Natural killer cell treated with Interleukin-12 subunit alpha and Interleukin-12 subunit beta and Interleukin-15 and Interleukin-18, amount 100 ng/mL, for 72 hours (primary cell): ENCODE results near the gene NPTX1. TPM values are rescaled to one million over a fixed set of nuclear protein-coding genes. Genes with fewer than 3 reads are reported as not detected.
"Not testable (repeated sequence)": the region's sequence is repeated elsewhere in the genome, so short reads cannot be mapped to it uniquely, and the experiment has no call there.

ENCODE experiments used
- ATAC-seq, 2 donors: fragments of 150-1000 bp; cut with Tn5 transposase in 1 of 2; sonication (Bioruptor Pico), chemical (Tn5 transposase) in 1 of 2; 2 replicates each; pipeline ENCODE4 v1.10.0; 2021
- DNase-seq: peaks from one replicate; pipeline ENCODE4 v3.0.0; 2022; ENCODE audit warnings: low spot score
- H3K27ac Mint-ChIP-seq, 2 donors: 1 replicate in 1 of 2; 2 replicates in 1 of 2; pipeline ENCODE4 v1.8.0; 2022; ENCODE audit warnings: mixed read lengths in 2 of 2, mild to moderate bottlenecking in 1 of 2, moderate library complexity in 1 of 2
- H3K27me3 Mint-ChIP-seq, 2 donors: 1 replicate in 1 of 2; 2 replicates in 1 of 2; pipeline ENCODE4 v1.8.0; 2022; ENCODE audit warnings: mixed read lengths in 2 of 2
- H3K36me3 Mint-ChIP-seq: one replicate; pipeline ENCODE4 v1.8.0; 2022; ENCODE audit warnings: mixed read lengths
- H3K4me1 Mint-ChIP-seq, 2 donors: 1 replicate in 1 of 2; 2 replicates in 1 of 2; pipeline ENCODE4 v1.8.0; 2022; ENCODE audit warnings: low read depth in 2 of 2, mixed read lengths in 2 of 2, mild to moderate bottlenecking in 1 of 2
- H3K4me3 Mint-ChIP-seq: one replicate; pipeline ENCODE4 v1.8.0; 2022; ENCODE audit warnings: mixed read lengths
- H3K9me3 Mint-ChIP-seq: 2 replicates; pipeline ENCODE4 v1.8.0; 2022; ENCODE audit warnings: mixed read lengths
- total RNA-seq, 2 donors: library from RNA; stranded (reverse); gene quantifications; one replicate each; pipeline ENCODE4 v1.2.3, GENCODE V29; 2022

Gene NPTX1
- total RNA-seq, 2 donors from 2014 or later: 0.38 to 0.92 TPM

DNA sequence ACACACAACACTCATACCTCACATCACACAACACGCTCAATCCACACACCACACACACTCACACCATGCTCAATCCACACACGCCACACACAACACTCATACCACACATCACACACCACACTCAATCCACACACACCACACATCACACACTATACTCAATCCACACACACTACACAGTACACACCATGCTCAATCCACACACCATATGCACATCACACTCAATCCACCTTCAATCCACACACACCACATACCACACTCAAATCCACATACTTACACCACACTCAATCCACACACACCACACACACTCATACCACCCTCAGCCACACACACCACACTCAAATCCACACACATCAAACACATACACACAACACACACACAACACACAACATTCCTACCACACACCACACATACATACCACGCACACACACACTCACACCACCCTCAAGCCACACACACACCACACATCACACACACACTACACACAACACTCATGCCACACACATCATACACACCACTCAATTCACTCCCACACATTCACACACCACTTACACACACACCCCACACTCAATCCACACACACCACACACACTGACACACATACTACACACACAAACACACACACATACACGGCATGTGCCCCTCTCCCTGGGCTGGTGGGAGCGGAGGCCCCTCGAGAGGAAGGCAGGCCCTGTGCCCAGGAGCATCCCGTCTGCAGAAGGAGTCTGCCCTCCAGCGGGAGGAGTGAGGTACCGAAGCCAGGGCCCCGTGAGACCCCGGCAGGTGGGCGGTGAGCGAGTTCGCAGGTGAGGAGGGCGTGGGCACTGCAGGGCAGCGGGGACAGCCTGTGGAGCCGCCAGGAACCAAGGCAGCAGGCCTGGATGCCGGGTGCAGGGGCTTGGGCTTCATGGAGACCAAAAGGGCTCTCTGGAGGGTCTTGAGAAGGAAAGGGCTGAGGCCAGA is 35.1 kb upstream of the NPTX1 start:
- H3K4me1 Mint-ChIP-seq: no peaks in the 10 kb centered on the region
- H3K36me3 Mint-ChIP-seq: no peaks in the 10 kb centered on the region
- H3K9me3 Mint-ChIP-seq: no peaks in the 10 kb centered on the region
- no peak overlapping the region for H3K4me3 Mint-ChIP-seq
- no peak overlapping the region for H3K27ac Mint-ChIP-seq
- peaks cover 0 to 3% of the 10 kb centered on the region in 2 donors for H3K27me3 Mint-ChIP-seq
- DNase-seq (peak; percentile 45), ATAC-seq (no peak)

DNA sequence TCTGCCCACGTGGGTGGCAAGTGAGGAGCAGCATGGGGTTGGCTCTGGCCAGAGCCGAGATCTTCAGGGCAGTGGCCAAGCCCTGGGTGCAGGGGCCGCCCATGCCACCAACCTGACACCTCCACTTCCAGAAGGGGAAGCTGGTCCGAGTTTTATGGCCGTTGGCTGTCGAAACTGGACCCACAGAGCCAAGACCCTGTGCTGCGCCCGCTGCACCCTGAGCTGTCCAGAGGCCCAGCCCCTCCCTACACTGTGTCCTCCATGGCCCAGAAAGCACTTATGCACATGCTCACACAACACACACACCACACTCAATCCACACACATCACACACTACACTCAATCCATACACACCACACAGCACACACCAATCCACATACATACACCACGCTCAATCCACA is 34.4 kb upstream of the NPTX1 start:
- Mint-ChIP-seq H3K4me3 (no peak overlapping the region), H3K9me3 (no peaks in the 10 kb centered on the region)

DNA sequence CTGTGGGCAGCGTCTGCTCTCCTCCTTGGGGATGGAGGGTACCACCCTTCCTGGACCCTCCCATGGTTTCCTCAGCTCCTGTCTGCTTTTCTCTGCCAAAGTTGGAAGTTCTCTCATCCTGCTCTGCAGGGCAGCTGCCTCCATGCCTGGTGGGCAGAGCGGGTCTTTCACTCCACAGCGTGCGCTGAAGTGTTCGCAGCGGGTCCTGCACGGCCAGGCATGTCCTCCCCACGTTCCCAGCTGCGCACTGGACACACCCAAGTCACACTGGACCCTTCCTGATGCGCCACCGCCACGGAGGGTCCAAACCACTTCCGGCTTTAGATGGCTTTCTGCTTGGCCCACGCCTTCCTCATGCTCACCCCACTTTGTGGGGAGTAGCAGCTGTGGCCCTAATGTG is 33.7 kb upstream of the NPTX1 start:
- DNase-seq (peak; percentile 25), ATAC-seq (no peak)
- Mint-ChIP-seq H3K4me3 (no peak overlapping the region), H3K27ac (no peak overlapping the region), H3K4me1 (no peaks in the 10 kb centered on the region), H3K36me3 (no peaks in the 10 kb centered on the region), H3K9me3 (no peaks in the 10 kb centered on the region), H3K27me3 (peaks cover 0 to 3% of the 10 kb centered on the region in 2 donors)

More for the DNA sequence above, 34.4 kb upstream of the NPTX1 start:
- no peaks in the 10 kb centered on the region for H3K4me1 Mint-ChIP-seq
- H3K36me3 Mint-ChIP-seq: no peaks in the 10 kb centered on the region
- ATAC-seq (peak; percentile 21 to 28), DNase-seq (no peak)
- H3K27me3 Mint-ChIP-seq: peaks cover 0 to 3% of the 10 kb centered on the region in 2 donors
- no peak overlapping the region for H3K27ac Mint-ChIP-seq

DNA sequence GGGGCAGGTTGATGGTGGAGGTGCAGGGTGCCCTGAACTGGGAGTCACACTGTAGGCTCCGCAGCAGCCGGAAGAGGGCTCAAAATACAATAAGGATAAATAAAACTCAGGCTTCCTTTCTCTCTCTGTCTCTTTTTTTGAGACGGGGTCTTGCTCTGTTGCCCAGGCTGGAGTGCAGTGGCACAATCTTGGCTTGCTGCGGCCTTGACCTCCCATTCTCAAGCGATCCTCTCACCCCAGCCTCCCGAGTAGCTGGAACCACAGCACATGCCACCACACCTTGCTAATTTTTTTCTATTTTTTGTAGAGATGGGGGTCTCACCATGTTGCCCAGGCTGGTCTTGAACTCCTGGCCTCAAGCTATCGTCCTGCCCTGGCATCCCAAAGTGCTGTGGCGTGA is 32.9 kb upstream of the NPTX1 start:
- no peaks in the 10 kb centered on the region for H3K4me1 Mint-ChIP-seq
- H3K9me3 Mint-ChIP-seq: no peaks in the 10 kb centered on the region
- peak; percentile 22 for DNase-seq
- H3K4me3 Mint-ChIP-seq: no peak overlapping the region
- H3K27me3 Mint-ChIP-seq: peaks cover 0 to 3% of the 10 kb centered on the region in 2 donors
- no peak for ATAC-seq
- H3K27ac Mint-ChIP-seq: no peak overlapping the region
- no peaks in the 10 kb centered on the region for H3K36me3 Mint-ChIP-seq

DNA sequence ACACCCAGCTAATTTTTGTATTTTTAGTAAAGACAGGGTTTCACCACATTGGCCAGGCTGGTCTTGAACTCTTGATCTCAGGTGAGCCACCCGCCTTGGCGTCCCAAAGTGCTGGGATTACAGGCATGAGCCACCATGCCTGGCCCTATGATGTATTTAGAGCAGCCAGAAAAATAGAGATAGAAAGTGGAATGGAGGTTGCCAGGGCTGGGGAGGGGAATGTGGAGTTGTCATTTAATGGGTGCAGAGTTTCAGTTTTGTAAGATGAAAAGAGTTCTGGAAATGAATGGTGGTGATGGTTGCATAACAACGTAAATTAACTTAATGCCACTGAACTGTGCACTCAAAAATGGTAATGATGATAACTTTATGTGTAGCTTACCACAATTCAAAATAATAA is 31.6 kb upstream of the NPTX1 start:
- ATAC-seq: no peak
- no peaks in the 10 kb centered on the region for H3K9me3 Mint-ChIP-seq
- H3K27ac Mint-ChIP-seq: no peak overlapping the region
- peak; percentile 58 for DNase-seq
- H3K4me1 Mint-ChIP-seq: no peaks in the 10 kb centered on the region
- no peaks in the 10 kb centered on the region for H3K36me3 Mint-ChIP-seq
- no peak overlapping the region for H3K4me3 Mint-ChIP-seq
- no peaks in the 10 kb centered on the region for H3K27me3 Mint-ChIP-seq

DNA sequence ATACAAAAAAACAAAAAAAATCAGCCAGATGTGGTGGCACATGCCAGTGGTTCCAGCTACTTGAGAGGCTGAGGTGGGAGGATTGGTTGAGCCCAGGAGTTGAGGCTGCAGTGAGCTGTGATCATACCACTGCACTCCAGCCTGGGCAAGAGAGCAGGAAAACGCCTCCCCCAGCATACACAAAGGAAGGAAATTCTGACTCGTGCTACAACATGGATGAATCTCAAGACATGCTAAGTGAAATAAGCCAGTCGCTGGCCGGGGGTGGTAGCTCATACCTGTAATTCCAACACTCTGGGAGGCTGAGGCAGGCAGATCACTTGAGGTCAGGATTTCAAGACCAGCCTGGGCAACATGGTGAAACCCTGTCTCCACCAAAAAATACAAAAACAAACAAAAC is 30.8 kb upstream of the NPTX1 start:
- H3K27ac Mint-ChIP-seq, H3K4me1 Mint-ChIP-seq, H3K4me3 Mint-ChIP-seq, H3K36me3 Mint-ChIP-seq, H3K9me3 Mint-ChIP-seq, ATAC-seq, H3K27me3 Mint-ChIP-seq: not testable (repeated sequence)
- DNase-seq: peak; percentile 44

DNA sequence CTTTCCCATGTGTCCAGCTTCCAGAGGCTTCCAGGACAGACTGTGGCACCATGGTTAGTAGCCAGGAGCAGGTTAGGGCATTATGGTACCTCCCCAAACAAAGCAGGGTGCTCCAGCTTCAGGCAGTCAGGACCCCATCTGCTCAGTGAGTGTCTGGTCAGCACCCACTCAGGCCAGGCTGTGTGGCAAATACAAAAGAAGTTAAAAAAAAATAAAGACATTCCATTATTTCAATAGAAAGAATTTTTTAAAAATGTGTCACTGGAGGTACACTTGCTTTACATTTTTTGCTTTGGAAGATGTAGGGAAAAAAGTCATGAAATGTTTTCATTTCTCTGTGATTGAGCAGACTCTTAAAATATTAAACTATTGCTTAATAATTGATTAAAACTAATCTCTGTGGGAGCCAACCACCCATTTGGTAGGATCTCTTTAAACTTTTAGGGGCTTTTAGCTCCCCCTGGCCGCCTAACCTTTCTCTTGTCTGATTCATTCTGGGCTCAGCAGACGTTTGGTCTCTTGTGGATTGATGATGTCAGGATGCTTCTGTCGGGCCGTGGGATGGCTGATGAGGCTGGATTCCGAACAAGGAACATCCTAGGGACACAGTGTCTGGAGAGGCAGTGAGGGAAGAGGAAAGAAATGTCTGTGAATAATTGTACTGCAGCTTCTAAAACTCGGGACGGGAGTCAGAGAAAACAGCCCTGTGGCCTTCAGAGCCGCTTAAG is 28.4 kb upstream of the NPTX1 start:
- ATAC-seq: no peak
- no peaks in the 10 kb centered on the region for H3K27me3 Mint-ChIP-seq
- no peaks in the 10 kb centered on the region for H3K9me3 Mint-ChIP-seq

DNA sequence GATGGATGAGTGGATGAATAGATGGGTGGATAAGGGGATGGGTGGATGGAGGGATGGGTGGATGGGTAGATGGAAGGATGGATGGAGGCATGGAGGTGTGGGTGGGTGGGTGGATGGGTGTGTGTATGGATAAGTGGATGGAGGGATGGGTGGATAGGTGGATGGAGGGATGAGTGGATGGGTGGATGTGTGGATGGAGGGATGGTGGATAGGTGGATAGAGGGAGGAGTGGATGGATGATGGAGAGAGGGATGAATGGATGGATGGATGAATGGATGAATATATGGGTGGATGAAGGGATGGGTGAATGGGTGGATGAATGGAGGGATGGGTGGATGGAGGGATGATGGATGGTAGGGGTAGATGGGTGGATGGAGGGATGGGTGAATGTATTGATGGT is 27.5 kb upstream of the NPTX1 start:
- DNase-seq (no peak), ATAC-seq (no peak)
- no peaks in the 10 kb centered on the region for H3K9me3 Mint-ChIP-seq
- no peaks in the 10 kb centered on the region for H3K4me1 Mint-ChIP-seq
- H3K36me3 Mint-ChIP-seq: no peaks in the 10 kb centered on the region
- H3K27ac Mint-ChIP-seq: no peak overlapping the region
- no peak overlapping the region for H3K4me3 Mint-ChIP-seq
- H3K27me3 Mint-ChIP-seq: peaks cover 0 to 2% of the 10 kb centered on the region in 2 donors

More for the DNA sequence above, 28.4 kb upstream of the NPTX1 start:
- H3K36me3 Mint-ChIP-seq: no peaks in the 10 kb centered on the region
- H3K4me1 Mint-ChIP-seq: no peaks in the 10 kb centered on the region
- no peak overlapping the region for H3K27ac Mint-ChIP-seq
- H3K4me3 Mint-ChIP-seq: no peak overlapping the region
- DNase-seq: no peak

DNA sequence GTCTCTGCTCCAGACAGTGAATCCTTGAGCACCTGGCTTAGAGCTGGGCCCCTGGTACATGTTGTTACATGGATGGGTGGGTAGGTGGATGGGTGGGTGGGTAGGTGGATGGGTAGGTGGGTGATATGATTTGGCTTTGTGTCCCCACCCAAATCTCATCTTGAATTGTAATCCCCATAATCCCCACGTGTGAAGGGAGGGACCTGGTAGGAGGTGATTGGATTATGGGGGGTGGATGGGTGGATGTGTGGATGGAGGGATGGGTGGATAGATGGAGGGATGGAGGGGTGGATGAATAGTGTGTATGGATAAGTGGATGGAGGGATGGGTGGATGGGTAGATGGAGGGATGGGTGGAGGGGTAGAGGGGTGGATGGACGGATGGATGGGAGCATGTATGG is 26.6 kb upstream of the NPTX1 start:
- H3K27ac Mint-ChIP-seq: no peak overlapping the region
- H3K4me1 Mint-ChIP-seq: peaks cover 0 to 1% of the 10 kb centered on the region in 2 donors
- DNase-seq: no peak
- H3K27me3 Mint-ChIP-seq: peaks cover 0 to 2% of the 10 kb centered on the region in 2 donors
- ATAC-seq: no peak
- H3K36me3 Mint-ChIP-seq: no peaks in the 10 kb centered on the region
- no peaks in the 10 kb centered on the region for H3K9me3 Mint-ChIP-seq
- no peak overlapping the region for H3K4me3 Mint-ChIP-seq

DNA sequence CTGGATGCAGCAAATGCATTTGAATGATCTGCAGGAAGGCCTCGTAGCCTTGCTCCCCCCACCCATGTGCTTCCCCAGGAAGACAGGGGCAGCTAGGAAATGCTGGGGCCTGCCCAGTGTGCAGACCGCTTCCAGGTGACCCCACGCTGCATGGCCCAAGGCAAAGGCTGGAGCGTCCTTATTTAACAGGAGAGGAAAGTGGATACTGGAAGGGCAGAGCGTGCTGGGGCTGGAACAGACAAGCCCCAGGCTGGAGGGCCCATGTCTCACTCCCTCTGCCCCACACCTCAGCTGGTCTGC is 26.1 kb upstream of the NPTX1 start:
- Mint-ChIP-seq H3K27ac (no peak overlapping the region), H3K36me3 (no peaks in the 10 kb centered on the region), H3K9me3 (no peaks in the 10 kb centered on the region), H3K4me3 (no peak overlapping the region), H3K4me1 (peaks cover 4 to 6% of the 10 kb centered on the region in 2 donors), H3K27me3 (peaks cover 0 to 2% of the 10 kb centered on the region in 2 donors)
- DNase-seq: no peak
- ATAC-seq: no peak

DNA sequence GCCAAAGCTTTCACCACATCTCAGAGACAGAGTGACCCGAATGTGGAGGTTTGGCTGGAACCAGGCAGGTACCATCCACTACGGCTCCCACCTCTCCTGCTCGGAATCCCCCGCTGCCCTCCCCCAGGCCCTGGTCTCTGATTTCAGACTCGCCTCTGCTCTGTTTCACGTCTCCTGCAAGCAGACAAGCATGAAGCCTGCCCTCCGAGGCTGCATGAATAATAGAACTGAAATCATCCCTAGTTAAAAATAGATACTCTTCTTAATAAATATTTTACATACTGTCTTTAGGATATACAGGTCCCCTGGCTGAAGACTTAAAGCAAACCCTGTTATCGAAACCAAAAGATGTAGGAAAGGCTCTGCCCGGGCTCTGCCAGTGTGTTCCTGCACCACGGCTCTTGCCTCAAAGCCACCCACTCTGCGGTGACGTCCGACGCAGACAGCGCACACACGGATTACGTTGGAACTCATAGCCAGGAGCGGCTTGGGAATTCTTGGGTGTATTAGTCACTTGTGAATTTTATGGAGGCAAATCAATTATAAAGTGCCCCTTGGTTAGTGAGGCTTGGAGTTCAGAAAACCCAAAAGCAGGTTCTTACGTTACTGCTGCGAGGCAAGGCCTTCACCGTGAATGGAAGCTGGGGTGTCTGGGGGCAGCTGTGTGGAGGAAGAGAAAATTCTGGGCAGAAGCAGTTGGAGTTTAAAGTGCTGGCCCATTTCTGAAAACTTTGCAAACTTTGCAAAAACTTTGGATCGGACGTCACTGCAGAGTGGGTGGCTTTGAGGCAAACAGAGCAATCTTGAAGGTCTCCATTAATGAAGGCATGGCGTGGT is 25.6 kb upstream of the NPTX1 start:
- DNase-seq (no peak), ATAC-seq (no peak)
- Mint-ChIP-seq H3K36me3 (no peaks in the 10 kb centered on the region), H3K27me3 (peaks cover 2 to 4% of the 10 kb centered on the region in 2 donors), H3K4me1 (peaks cover 4 to 10% of the 10 kb centered on the region in 2 donors), H3K4me3 (no peak overlapping the region), H3K9me3 (no peaks in the 10 kb centered on the region), H3K27ac (no peak overlapping the region)

DNA sequence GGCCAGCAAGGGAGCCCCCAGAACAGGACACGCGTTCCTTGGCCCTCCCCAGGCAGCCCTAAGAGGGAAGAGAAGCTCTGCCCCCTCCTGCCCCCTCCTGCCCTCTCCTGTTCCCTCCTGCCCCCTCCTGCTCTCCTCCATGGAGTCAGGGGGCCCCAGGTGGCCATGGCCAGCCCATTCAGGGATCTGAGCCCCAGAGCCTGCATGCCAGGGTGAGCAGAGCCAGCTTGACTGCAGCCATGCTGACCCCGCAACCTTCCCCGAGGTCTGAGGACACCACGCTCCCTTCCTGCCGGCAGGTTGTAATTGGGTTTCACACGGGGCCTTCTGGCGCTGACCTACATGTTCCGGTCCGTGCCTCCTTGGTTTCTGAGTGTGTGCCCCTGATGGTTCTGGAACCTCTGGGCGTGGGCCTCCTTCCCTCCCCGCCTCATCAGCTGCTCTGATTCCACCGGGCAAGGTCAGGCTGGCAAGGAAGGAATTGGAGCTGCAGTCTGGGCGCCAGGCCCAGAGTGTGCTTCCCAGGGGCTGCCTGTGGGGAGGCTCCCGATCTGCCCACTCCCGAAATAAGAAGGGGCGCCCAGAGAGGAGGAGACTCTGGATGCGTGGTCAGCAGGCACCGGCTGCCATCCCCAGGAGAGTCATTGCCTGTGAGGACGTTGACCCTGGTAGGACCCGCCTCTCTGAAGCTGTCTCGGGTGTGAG is 23.7 kb upstream of the NPTX1 start:
- no peak for ATAC-seq
- Mint-ChIP-seq H3K36me3 (no peaks in the 10 kb centered on the region), H3K9me3 (no peaks in the 10 kb centered on the region), H3K27me3 (peaks cover 2 to 5% of the 10 kb centered on the region in 2 donors), H3K4me1 (peaks cover 4 to 10% of the 10 kb centered on the region in 2 donors), H3K27ac (no peak overlapping the region), H3K4me3 (no peak overlapping the region)
- peak; percentile 49 for DNase-seq

DNA sequence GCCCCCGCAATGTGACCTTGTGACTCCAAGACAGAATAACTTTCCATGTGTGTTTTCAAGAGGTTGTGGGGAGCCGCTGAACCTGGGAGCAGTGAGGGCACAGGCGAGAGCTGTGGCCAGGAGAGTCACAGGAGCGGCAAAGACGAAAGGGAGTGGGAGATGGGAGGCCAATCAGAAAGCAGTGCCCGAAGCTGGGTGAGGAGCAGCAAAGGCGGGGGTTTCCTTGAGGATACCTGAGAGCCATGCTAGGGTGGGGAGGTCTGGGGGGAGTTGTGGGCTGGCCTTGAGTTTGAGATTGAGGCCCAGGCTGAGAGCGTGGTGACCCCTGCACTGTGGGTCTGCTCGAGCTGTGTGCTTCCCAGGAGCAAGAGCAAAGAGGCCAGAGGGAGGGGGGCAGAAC is 23.2 kb upstream of the NPTX1 start:
- Mint-ChIP-seq H3K4me1 (peaks cover 4 to 10% of the 10 kb centered on the region in 2 donors), H3K27ac (no peak overlapping the region), H3K4me3 (no peak overlapping the region), H3K27me3 (peaks cover 2 to 5% of the 10 kb centered on the region in 2 donors), H3K9me3 (no peaks in the 10 kb centered on the region), H3K36me3 (no peaks in the 10 kb centered on the region)
- ATAC-seq (no peak), DNase-seq (peak; percentile 22)
